MM.1S (cell line): ENCODE results near the gene TTC22.

Source experiments
- DNase-seq: peaks from one replicate; pipeline ENCODE4 v3.0.0-alpha.2; 2015
- H2AFZ ChIP-seq: fragments of 300-600 bp; sonication (generic); 2 replicates; pipeline ENCODE4 v1.6.0; 2016; ENCODE audit warnings: antibody characterized with exemption, low read length
- H3F3A ChIP-seq: fragments of 300-600 bp; sonication (generic); 2 replicates; pipeline ENCODE4 v1.6.1; 2016; ENCODE audit warnings: mild to moderate bottlenecking, antibody characterized with exemption, low read length, moderate library complexity, mixed read lengths; ENCODE audit not compliant: insufficient read depth
- H3K27ac ChIP-seq: fragments of 300-600 bp; sonication (generic); 2 replicates; pipeline ENCODE4 v1.5.1; 2016; ENCODE audit warnings: mild to moderate bottlenecking, low read length
- H3K27me3 ChIP-seq: fragments of 300-600 bp; sonication (generic); replicated peaks from 2 replicates; pipeline ENCODE4 v1.6.0; 2016; ENCODE audit warnings: low read length; ENCODE audit not compliant: insufficient read depth
- H3K36me3 ChIP-seq: fragments of 300-600 bp; sonication (generic); replicated peaks from 2 replicates; pipeline ENCODE4 v1.6.1; 2016; ENCODE audit warnings: mild to moderate bottlenecking, low read length, mixed read lengths; ENCODE audit not compliant: insufficient read depth
- H3K4me1 ChIP-seq: fragments of 300-600 bp; sonication (generic); 2 replicates; pipeline ENCODE4 v1.6.1; 2016; ENCODE audit warnings: low read length, mixed read lengths
- H3K4me2 ChIP-seq: fragments of 300-600 bp; sonication (generic); 2 replicates; pipeline ENCODE4 v1.6.0; 2016; ENCODE audit warnings: low read depth, low read length
- H3K4me3 ChIP-seq: fragments of 300-600 bp; sonication (generic); 2 replicates; pipeline ENCODE4 v1.5.1; 2016; ENCODE audit warnings: low read length, mixed read lengths
- H3K79me2 ChIP-seq: fragments of 300-600 bp; sonication (generic); 2 replicates; pipeline ENCODE4 v1.6.1; 2016; ENCODE audit warnings: mixed run types, low read length, mixed read lengths
- H3K9ac ChIP-seq: fragments of 300-600 bp; sonication (generic); 2 replicates; pipeline ENCODE4 v1.6.1; 2016; ENCODE audit warnings: low read length, mixed read lengths
- H3K9me2 ChIP-seq: fragments of 300-600 bp; sonication (generic); replicated peaks from 2 replicates; pipeline ENCODE4 v1.6.1; 2016; ENCODE audit warnings: mild to moderate bottlenecking, low read length, mixed read lengths; ENCODE audit not compliant: insufficient read depth
- H3K9me3 ChIP-seq: fragments of 300-600 bp; sonication (generic); replicated peaks from 2 replicates; pipeline ENCODE4 v1.6.1; 2016; ENCODE audit warnings: mild to moderate bottlenecking, low read length, mixed read lengths; ENCODE audit not compliant: insufficient read depth
- H4K20me1 ChIP-seq: fragments of 300-600 bp; sonication (generic); 2 replicates; pipeline ENCODE4 v1.6.1; 2016; ENCODE audit warnings: mild to moderate bottlenecking, low read length, moderate library complexity, mixed read lengths; ENCODE audit not compliant: insufficient read depth
- CTCF ChIP-seq: fragments of 300-600 bp; sonication (generic); IDR thresholded peaks from 2 replicates; pipeline ENCODE4 v1.5.1; 2016; ENCODE audit warnings: antibody characterized with exemption, low read length, mixed read lengths
- EZH2 ChIP-seq: fragments of 300-600 bp; sonication (generic); optimal IDR thresholded peaks from 2 replicates; pipeline ENCODE3; 2017; ENCODE audit warnings: low read depth, mild to moderate bottlenecking, antibody characterized with exemption, low read length, mixed read lengths
- EZH2phosphoT487 ChIP-seq: fragments of 300-600 bp; sonication (generic); IDR thresholded peaks from 2 replicates; pipeline ENCODE4 v1.6.1; 2018; ENCODE audit warnings: antibody characterized with exemption, low read length

TTC22 gene

GRCh38 chr1:54774820-54775498 is 26.2 kb downstream of the TTC22 start:
- Histone ChIP-seq H3K4me2 (no peak overlapping the region), H3K9ac (no peak overlapping the region), H3K27ac (no peak overlapping the region), H3K9me3 (no peaks in the 10 kb centered on the region), H3K27me3 (no peaks in the 10 kb centered on the region), H3K4me3 (no peak overlapping the region), H3K36me3 (no peaks in the 10 kb centered on the region), H3K4me1 (no peaks in the 10 kb centered on the region), H3F3A (no peaks in the 10 kb centered on the region), H3K79me2 (no peaks in the 10 kb centered on the region), H3K9me2 (no peaks in the 10 kb centered on the region), H2AFZ (no peak overlapping the region), H4K20me1 (no peaks in the 10 kb centered on the region)
- no peak for TF ChIP-seq EZH2phosphoT487
- no peak for TF ChIP-seq EZH2
- DNase-seq: peak; percentile 34

GRCh38 chr1:54772951-54773350 is 28.2 kb downstream of the TTC22 start:
- Histone ChIP-seq H3K36me3 (no peaks in the 10 kb centered on the region), H3K9ac (no peak overlapping the region), H3K27ac (no peak overlapping the region), H3K9me3 (no peaks in the 10 kb centered on the region), H3K79me2 (no peaks in the 10 kb centered on the region), H3K4me3 (no peak overlapping the region), H3K4me2 (no peak overlapping the region), H2AFZ (no peak overlapping the region), H3K4me1 (no peaks in the 10 kb centered on the region), H4K20me1 (no peaks in the 10 kb centered on the region), H3F3A (no peaks in the 10 kb centered on the region), H3K27me3 (no peaks in the 10 kb centered on the region), H3K9me2 (no peaks in the 10 kb centered on the region)
- TF ChIP-seq EZH2phosphoT487 (no peak), EZH2 (no peak), CTCF (no peak)
- DNase-seq: no peak

- Histone ChIP-seq H3K9me3 (no peaks in the 10 kb centered on the region), H3F3A (no peaks in the 10 kb centered on the region), H3K27ac (no peak overlapping the region), H3K4me3 (no peak overlapping the region), H4K20me1 (no peaks in the 10 kb centered on the region), H3K4me1 (no peaks in the 10 kb centered on the region), H3K4me2 (no peak overlapping the region), H3K36me3 (no peaks in the 10 kb centered on the region), H3K79me2 (peaks cover 11% of the 10 kb centered on the region), H3K27me3 (no peaks in the 10 kb centered on the region), H3K9ac (no peak overlapping the region), H3K9me2 (no peaks in the 10 kb centered on the region), H2AFZ (no peak overlapping the region)
- DNase-seq: no peak
- TF ChIP-seq CTCF: peak; percentile 10; the same call in 1 of the 2 replicates
- no peak for TF ChIP-seq EZH2
These were observed 33.0 kb downstream of the TTC22 start for GRCh38 chr1:54768093-54768492.

- no peak overlapping the region for H3K9ac ChIP-seq
- H4K20me1 ChIP-seq: no peaks in the 10 kb centered on the region
- no peak overlapping the region for H2AFZ ChIP-seq
- no peaks in the 10 kb centered on the region for H3K27me3 ChIP-seq
- no peak overlapping the region for H3K27ac ChIP-seq
- no peaks in the 10 kb centered on the region for H3K4me1 ChIP-seq
- TF ChIP-seq EZH2phosphoT487: no peak
- TF ChIP-seq EZH2: no peak
- no peak overlapping the region for H3K4me2 ChIP-seq
- no peaks in the 10 kb centered on the region for H3K36me3 ChIP-seq
- no peaks in the 10 kb centered on the region for H3K9me3 ChIP-seq
- H3K9me2 ChIP-seq: no peaks in the 10 kb centered on the region
- H3F3A ChIP-seq: no peaks in the 10 kb centered on the region
- H3K4me3 ChIP-seq: no peak overlapping the region
- H3K79me2 ChIP-seq: peaks cover 11% of the 10 kb centered on the region
- DNase-seq: no peak
These were observed 33.6 kb downstream of the TTC22 start for GRCh38 chr1:54767526-54767925.
